Peyer's patch (tissue), 4 donors: ENCODE measurements around the gene IL11RA.

Experiments used
- POLR2A ChIP-seq, 2 donors: fragments of 450-650 bp; IDR thresholded peaks; one replicate each; pipeline ENCODE4 v1.5.1; 2017; ENCODE audit warnings: antibody characterized with exemption in 2 of 2, mild to moderate bottlenecking in 2 of 2, moderate library complexity in 2 of 2
- TF ChIP-seq, protein P1 (sequence below), 6 experiments: fragments of 450-650 bp in 4 of 6; fragments of 200-600 bp in 2 of 6; sonication (generic) in 1 of 6; IDR thresholded peaks; one replicate each; pipeline ENCODE4 v1.5.1; 2017 to 2019; ENCODE audit warnings: antibody characterized with exemption in 6 of 6, mild to moderate bottlenecking in 3 of 6, moderate library complexity in 1 of 6

DNA sequence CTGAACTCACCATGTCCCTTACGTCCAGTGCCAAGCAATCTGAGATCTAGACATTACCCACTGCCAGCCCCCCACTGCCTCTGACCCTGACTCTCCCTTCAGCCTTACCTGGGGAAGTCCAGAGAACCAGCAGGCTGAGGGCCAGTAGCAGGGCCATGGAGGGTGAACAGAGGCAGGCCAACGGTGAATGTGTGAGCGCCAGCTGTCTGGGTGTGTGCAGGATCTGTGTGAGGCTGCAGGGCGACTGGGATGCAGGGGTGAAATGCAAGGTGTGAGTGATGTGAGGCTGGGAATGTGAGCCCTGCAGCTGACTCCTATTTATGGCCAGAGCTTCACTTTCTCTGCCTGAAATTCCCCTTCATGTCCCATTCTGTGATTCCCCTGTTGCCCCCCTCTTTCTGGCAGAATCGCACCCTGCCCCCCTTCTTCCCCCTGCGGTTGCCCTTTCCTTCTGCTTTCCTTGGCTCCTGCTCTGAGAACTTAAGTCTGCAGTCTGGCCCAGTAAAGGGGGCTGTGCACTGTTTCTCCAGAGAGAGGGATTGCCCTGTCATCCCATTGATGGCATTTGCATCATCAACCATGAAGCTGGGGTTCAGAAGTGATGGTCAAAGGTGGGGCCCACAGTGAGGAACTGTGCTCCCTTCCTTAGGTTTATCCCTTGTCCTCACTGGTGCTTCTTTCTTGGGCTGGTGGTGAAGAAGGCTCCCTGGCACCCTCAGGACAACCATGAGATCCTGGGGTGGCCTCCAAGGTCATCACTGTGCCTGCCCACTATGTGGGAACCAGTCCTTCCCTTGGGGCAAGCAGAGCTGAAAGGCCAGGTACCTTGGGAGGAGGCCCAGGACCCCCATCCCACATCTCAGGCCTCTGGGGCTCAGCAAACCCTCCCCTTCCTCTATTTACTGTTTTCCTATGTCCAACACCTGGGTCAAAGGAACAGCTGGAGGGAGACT is 39.3 kb downstream of the IL11RA start, which contains the start of gene CCL19:
- TF ChIP-seq, protein P1, sequence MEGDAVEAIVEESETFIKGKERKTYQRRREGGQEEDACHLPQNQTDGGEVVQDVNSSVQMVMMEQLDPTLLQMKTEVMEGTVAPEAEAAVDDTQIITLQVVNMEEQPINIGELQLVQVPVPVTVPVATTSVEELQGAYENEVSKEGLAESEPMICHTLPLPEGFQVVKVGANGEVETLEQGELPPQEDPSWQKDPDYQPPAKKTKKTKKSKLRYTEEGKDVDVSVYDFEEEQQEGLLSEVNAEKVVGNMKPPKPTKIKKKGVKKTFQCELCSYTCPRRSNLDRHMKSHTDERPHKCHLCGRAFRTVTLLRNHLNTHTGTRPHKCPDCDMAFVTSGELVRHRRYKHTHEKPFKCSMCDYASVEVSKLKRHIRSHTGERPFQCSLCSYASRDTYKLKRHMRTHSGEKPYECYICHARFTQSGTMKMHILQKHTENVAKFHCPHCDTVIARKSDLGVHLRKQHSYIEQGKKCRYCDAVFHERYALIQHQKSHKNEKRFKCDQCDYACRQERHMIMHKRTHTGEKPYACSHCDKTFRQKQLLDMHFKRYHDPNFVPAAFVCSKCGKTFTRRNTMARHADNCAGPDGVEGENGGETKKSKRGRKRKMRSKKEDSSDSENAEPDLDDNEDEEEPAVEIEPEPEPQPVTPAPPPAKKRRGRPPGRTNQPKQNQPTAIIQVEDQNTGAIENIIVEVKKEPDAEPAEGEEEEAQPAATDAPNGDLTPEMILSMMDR (IDR thresholded peaks at IDR 0.05): no peak
- TF ChIP-seq POLR2A (IDR thresholded peaks at IDR 0.05): no peak
